GM21737 (cell line): ENCODE results near the gene CCN2.
"Not testable (repeated sequence)": the region's sequence is repeated elsewhere in the genome, so short reads cannot be mapped to it uniquely, and the experiment has no call there.

Experiments used
- ATAC-seq: cut with Tn5 transposase; IDR thresholded peaks from one replicate; pipeline ENCODE4 v1.9.1; 2021; ENCODE audit warnings: mild to moderate bottlenecking, moderate library complexity; ENCODE audit not compliant: unreplicated experiment

The CCN2 gene

GRCh38 chr6:131946404-131946991 is 4.7 kb downstream of the CCN2 start:
- no peak for ATAC-seq

GRCh38 chr6:131945971-131946370 is 5.2 kb downstream of the CCN2 start:
- ATAC-seq, result no peak

GRCh38 chr6:131937703-131938631 is 13.2 kb downstream of the CCN2 start:
- ATAC-seq, result no peak

- no peak for ATAC-seq
Observed at GRCh38 chr6:131937226-131937625, 13.9 kb downstream of the CCN2 start.

- no peak for ATAC-seq
Observed at GRCh38 chr6:131936156-131936555, 15.0 kb downstream of the CCN2 start.

- no peak for ATAC-seq
Observed at GRCh38 chr6:131931063-131931750, 20.0 kb downstream of the CCN2 start.

GRCh38 chr6:131929976-131930375 is 21.2 kb downstream of the CCN2 start:
- ATAC-seq, result no peak

- no peak for ATAC-seq
Observed at GRCh38 chr6:131929264-131929663, 21.9 kb downstream of the CCN2 start.

GRCh38 chr6:131924881-131925474 is 26.2 kb downstream of the CCN2 start:
- no peak for ATAC-seq

- no peak for ATAC-seq
Observed at GRCh38 chr6:131923356-131923755, 27.8 kb downstream of the CCN2 start.

GRCh38 chr6:131920656-131921055 is 30.5 kb downstream of the CCN2 start:
- ATAC-seq, result no peak

GRCh38 chr6:131918650-131919355 is 32.4 kb downstream of the CCN2 start:
- no peak for ATAC-seq

GRCh38 chr6:131917763-131918649 is 33.2 kb downstream of the CCN2 start:
- ATAC-seq, result no peak

GRCh38 chr6:131917318-131917717 is 33.9 kb downstream of the CCN2 start:
- no peak for ATAC-seq

GRCh38 chr6:131916847-131917246 is 34.3 kb downstream of the CCN2 start:
- no peak for ATAC-seq

GRCh38 chr6:131916091-131916796 is 34.9 kb downstream of the CCN2 start:
- ATAC-seq, result not testable (repeated sequence)

GRCh38 chr6:131914967-131915751 is 36.0 kb downstream of the CCN2 start:
- ATAC-seq, result peak; percentile 88

GRCh38 chr6:131914234-131914633 is 36.9 kb downstream of the CCN2 start:
- no peak for ATAC-seq
